Upper lobe of right lung (tissue), 1 donor: Measurements from ENCODE around the gene TMEM222. TPM values are rescaled to one million over a fixed set of nuclear protein-coding genes. Genes with fewer than 3 reads are reported as not detected.
A peak's percentile ranks its signal among the peaks of the same experiment; 100 is the strongest.
"Not testable (repeated sequence)": the region's sequence is repeated elsewhere in the genome, so short reads cannot be mapped to it uniquely, and the experiment has no call there.

Experiments used
- ATAC-seq: fragments of 200-7000 bp; cut with Tn5 transposase; one replicate; pipeline ENCODE4 v1.9.1; 2020; ENCODE audit warnings: mild to moderate bottlenecking, moderate library complexity
- DNase-seq: peaks from one replicate; pipeline ENCODE4 v3.0.0-alpha.2; 2020
- H3K27ac ChIP-seq: fragments of 200-600 bp; one replicate; pipeline ENCODE4 v1.8.0; 2022
- H3K27me3 ChIP-seq: fragments of 200-600 bp; one replicate; pipeline ENCODE4 v1.8.0; 2022; ENCODE audit warnings: mild to moderate bottlenecking
- H3K36me3 ChIP-seq: fragments of 200-600 bp; one replicate; pipeline ENCODE4 v1.8.0; 2022
- H3K4me1 ChIP-seq: fragments of 200-600 bp; one replicate; pipeline ENCODE4 v1.8.0; 2022
- H3K4me3 ChIP-seq: fragments of 200-600 bp; one replicate; pipeline ENCODE4 v1.8.0; 2022; ENCODE audit warnings: mild to moderate bottlenecking
- H3K9me3 ChIP-seq: fragments of 200-600 bp; one replicate; pipeline ENCODE4 v1.8.0; 2022
- intact Hi-C: fragments of 100-400 bp; cut with DNase I; formaldehyde crosslinking; loops from one replicate; pipeline ENCODE4 v1.11.0; 2022
- long read RNA-seq: library from polyadenylated mRNA; unstranded; transcript quantifications from one replicate; pipeline ENCODE4 v2.0.0, GENCODE V29; 2021
- total RNA-seq: library from RNA; stranded (reverse); fragmentation: NEBNext Ultra II Directional; extraction: Animal tissue kit (Norgen Biotek cat#: 25700); gene quantifications from one replicate; pipeline ENCODE4 v1.2.1, GENCODE V29; 2021
- TF ChIP-seq, protein P1 (sequence below): fragments of 200-600 bp; IDR thresholded peaks from one replicate; pipeline ENCODE4 v1.8.0; 2022; ENCODE audit warnings: antibody characterized with exemption
- donor health status: DM: no; HTN: yes; CAD: no; lungs with severe emphysema.

Gene TMEM222, protein sequence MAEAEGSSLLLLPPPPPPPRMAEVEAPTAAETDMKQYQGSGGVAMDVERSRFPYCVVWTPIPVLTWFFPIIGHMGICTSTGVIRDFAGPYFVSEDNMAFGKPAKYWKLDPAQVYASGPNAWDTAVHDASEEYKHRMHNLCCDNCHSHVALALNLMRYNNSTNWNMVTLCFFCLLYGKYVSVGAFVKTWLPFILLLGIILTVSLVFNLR
- total RNA-seq = 36.7 TPM
- long read RNA-seq, transcript TMEM222-211 (6 exons, 1,613 nt) = major isoform, 30 of 49 reads
- long read RNA-seq, partial matches to known transcripts = 3 of 49 reads
- long read RNA-seq, other reads (novel, unspliced or antisense) = 11 of 49 reads

DNA sequence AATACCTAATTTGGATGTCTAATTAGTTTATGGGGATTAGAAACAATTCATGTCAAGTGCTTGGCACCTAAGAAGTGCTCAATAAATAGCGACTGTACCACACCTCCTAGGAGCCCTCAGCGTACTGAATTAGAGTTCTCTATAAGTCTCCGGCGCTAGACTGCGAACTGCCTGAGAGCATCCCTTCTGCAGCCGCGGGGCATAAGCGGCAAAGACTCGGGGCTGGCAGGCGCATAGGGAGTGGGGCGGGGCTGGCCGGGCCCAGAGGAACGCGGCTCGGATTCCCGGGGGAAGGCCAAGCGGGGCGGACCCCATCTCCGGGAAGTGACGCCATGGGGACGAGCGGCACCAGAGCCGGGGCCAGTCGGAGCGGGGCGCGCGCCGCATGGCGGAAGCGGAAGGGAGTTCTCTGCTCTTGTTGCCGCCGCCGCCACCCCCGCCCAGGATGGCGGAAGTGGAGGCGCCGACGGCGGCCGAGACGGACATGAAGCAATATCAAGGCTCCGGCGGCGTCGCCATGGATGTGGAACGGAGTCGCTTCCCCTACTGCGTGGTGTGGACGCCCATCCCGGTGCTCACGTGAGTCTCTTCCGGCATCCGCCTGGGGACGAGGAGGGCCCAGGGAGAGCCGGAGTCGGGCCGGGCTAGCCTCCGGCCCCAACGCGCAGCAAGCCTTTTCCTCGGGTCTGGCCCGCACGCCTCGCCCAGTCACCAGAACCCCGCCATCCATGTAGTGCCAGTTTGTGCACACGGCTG, at the start of gene TMEM222:
TMEM222 (plus strand) TSS at position 351 of the 756 bp plus-strand sequence; CDS start at position 386, 35 bp downstream.
- intact Hi-C loops = no loop called here
- DNase-seq = peak; percentile 99
- peak within 1 kb of the TSS; percentile 96 for H3K4me3 ChIP-seq
- peaks cover 20% of the 10 kb centered on the region for H3K36me3 ChIP-seq
- TF ChIP-seq, protein P1, sequence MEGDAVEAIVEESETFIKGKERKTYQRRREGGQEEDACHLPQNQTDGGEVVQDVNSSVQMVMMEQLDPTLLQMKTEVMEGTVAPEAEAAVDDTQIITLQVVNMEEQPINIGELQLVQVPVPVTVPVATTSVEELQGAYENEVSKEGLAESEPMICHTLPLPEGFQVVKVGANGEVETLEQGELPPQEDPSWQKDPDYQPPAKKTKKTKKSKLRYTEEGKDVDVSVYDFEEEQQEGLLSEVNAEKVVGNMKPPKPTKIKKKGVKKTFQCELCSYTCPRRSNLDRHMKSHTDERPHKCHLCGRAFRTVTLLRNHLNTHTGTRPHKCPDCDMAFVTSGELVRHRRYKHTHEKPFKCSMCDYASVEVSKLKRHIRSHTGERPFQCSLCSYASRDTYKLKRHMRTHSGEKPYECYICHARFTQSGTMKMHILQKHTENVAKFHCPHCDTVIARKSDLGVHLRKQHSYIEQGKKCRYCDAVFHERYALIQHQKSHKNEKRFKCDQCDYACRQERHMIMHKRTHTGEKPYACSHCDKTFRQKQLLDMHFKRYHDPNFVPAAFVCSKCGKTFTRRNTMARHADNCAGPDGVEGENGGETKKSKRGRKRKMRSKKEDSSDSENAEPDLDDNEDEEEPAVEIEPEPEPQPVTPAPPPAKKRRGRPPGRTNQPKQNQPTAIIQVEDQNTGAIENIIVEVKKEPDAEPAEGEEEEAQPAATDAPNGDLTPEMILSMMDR = peak; percentile 40
- peaks cover 30% of the 10 kb centered on the region for H3K4me1 ChIP-seq
- H3K27ac ChIP-seq = peak within 1 kb of the TSS; percentile 95
- H3K9me3 ChIP-seq = no peaks in the 10 kb centered on the region
- ATAC-seq = peak; percentile 99
- no peaks in the 10 kb centered on the region for H3K27me3 ChIP-seq

DNA sequence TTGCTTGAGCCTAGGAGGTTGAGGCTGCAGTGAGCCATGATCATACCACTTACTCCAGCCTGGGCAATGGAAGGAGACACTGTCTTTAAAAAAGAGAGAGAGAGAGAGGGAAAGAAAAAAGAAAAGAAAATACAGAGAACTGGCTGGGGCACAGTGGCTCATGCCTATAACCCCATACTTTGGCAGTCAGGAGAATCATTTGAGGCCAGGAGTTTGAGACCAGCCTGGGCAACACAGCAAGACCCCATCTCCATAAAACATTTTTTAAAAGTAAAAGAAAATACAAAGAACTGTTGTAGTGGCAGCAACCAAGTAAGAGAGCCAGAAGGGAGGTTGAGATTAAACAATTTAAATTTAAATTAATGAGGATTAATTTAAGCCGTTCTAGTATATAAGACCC, 47.8 kb upstream of the TMEM222 start:
- ATAC-seq = no peak
- intact Hi-C loops = no loop called here
- Histone ChIP-seq H3K9me3 (no peaks in the 10 kb centered on the region), H3K4me3 (no peak overlapping the region), H3K27me3 (no peaks in the 10 kb centered on the region), H3K4me1 (no peaks in the 10 kb centered on the region), H3K36me3 (no peaks in the 10 kb centered on the region), H3K27ac (no peak overlapping the region)
- DNase-seq = no peak
- TF ChIP-seq, protein P1 = no peak

DNA sequence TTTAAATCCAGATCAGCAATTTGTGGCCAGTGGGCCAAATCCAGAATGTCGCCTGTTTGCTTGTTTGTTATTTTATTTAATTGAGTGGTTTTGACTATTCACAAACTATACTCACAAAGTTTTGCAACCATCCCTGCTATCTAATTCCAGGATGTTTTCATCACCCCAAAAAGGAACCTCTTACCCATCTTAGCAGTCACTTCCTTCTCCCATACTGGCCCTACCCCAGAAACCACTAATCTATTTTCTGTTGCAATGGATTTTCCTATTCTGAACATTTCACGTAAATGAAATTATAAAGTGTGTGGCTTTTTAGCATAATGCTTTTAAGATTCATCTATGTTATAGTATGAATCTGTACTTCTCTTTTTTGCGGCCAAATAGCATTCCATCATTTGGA, 46.3 kb upstream of the TMEM222 start:
- intact Hi-C loops = no loop called here
- Histone ChIP-seq H3K4me1 (no peaks in the 10 kb centered on the region), H3K27ac (no peak overlapping the region), H3K36me3 (no peaks in the 10 kb centered on the region), H3K9me3 (no peaks in the 10 kb centered on the region), H3K27me3 (no peaks in the 10 kb centered on the region), H3K4me3 (no peak overlapping the region)
- DNase-seq (no peak), ATAC-seq (peak; percentile 56)
- TF ChIP-seq, protein P1 = no peak

DNA sequence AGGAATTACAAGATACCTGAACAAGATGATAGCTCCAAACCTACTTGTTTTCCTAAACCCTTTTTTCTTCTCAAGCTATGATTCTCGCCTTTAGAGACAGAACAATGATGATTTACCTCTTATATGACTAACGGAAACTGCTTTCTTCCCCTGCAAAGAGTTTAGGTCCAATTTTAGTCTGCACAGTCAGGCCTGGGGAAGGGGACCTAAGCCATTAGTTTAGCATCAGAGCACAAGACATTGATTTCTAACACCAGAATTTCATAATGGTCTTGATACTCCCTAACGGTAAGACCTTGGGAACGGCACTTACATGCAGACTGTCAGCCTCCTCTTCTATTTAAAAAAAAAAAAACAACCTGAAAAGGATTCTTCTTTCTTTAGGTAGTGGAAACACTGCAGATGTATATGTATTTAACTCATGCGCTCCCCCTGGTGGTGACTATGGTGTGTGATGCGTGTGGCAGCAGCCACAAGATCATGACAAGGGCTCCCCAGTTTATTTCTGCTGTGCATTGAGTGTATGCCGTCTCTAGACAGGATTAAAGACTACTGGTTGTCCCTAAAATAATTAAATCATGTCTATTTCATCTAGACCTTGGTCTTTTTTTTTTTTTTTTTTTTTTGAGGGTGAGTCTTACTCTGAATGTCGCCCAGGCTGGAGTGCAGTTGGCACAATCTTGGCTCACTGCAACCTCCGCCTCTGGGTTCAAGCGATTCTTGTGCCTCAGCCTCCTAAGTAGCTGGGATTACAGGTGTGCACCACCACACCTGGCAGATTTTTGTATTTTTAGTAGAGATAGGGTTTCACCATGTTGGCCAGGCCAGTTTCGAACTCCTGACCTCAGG, 37.3 kb upstream of the TMEM222 start:
- ATAC-seq (peak; percentile 98), DNase-seq (peak; percentile 84)
- Histone ChIP-seq H3K9me3 (no peaks in the 10 kb centered on the region), H3K4me3 (no peak overlapping the region), H3K4me1 (no peaks in the 10 kb centered on the region), H3K36me3 (peaks cover 29% of the 10 kb centered on the region), H3K27me3 (no peaks in the 10 kb centered on the region), H3K27ac (no peak overlapping the region)
- TF ChIP-seq, protein P1 = peak; percentile 89
- intact Hi-C loops = loop anchor here (2.0 to 10.0 kb wide), 2 partner anchors 90 to 182 kb away; no protein-coding TSS in a partner anchor

DNA sequence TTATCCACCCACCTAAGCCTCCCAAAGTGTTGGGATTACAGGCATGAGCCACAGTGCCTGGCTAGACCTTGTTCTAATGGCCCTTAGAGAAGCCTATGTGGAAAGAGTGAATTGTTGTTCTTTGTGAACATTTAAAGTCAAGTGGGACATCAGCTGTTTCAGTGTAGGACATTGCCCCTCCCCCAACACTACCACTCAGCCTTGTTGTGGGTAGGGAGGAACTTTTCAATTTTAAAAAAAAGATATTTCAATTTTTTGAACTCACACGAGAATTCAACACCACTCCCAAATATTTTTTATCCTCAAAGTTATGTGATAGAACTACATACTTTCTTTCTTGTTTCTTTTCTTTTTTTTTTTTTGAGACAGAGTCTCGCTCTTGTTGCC, 36.7 kb upstream of the TMEM222 start:
- intact Hi-C loops = loop anchor here (2.0 to 10.0 kb wide), 2 partner anchors 90 to 182 kb away; no protein-coding TSS in a partner anchor

DNA sequence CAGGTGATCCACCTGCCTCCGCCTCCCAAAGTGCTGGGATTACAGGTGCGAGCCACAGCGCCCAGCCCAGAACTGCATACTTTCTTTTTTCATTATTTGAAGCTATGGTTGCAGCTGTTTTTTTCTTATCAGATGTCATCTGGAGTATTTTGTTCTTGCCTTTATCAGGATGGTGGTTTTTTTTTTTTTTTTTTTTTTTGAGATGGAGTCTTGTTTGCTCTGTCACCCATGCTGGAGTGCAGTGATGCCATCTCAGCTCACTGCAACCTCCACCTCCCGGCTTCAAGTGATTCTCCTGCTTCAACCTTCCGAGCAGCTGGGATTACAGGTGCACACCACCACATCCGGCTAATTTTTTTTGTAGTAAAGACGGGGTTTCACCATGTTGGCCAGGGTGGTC, 36.1 kb upstream of the TMEM222 start:
- not testable (repeated sequence) for H3K9me3 ChIP-seq, H3K4me1 ChIP-seq, H3K27me3 ChIP-seq, ATAC-seq, H3K4me3 ChIP-seq, H3K27ac ChIP-seq, DNase-seq
- H3K36me3 ChIP-seq = peaks cover 37% of the 10 kb centered on the region
- intact Hi-C loops = loop anchor here (2.0 to 10.0 kb wide), 2 partner anchors 91 to 183 kb away; no protein-coding TSS in a partner anchor

More for the DNA sequence above, 36.7 kb upstream of the TMEM222 start:
- no peak overlapping the region for H3K4me3 ChIP-seq
- TF ChIP-seq, protein P1 = no peak
- DNase-seq (no peak), ATAC-seq (no peak)
- no peaks in the 10 kb centered on the region for H3K27me3 ChIP-seq
- no peak overlapping the region for H3K27ac ChIP-seq
- H3K9me3 ChIP-seq = no peaks in the 10 kb centered on the region
- H3K4me1 ChIP-seq = no peaks in the 10 kb centered on the region
- H3K36me3 ChIP-seq = peaks cover 31% of the 10 kb centered on the region

DNA sequence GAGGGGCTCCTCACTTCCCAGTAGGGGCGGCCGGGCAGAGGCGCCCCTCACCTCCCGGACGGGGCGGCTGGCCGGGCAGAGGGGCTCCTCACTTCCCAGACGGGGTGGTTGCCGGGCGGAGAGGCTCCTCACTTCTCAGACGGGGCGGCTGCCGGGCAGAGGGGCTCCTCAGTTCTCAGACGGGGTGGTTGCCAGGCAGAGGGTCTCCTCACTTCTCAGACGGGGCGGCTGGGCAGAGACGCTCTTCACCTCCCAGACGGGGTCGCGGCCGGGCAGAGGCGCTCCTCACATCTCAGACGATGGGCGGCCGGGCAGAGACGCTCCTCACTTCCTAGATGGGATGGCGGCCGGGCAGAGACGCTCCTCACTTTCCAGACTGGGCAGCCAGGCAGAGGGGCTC, 32.8 kb upstream of the TMEM222 start:
- peaks cover 53% of the 10 kb centered on the region for H3K36me3 ChIP-seq
- H3K4me3 ChIP-seq, H3K9me3 ChIP-seq, ATAC-seq, H3K27ac ChIP-seq, H3K4me1 ChIP-seq, H3K27me3 ChIP-seq, DNase-seq: not testable (repeated sequence)
- intact Hi-C loops = loop anchor here (10.0 kb wide), 1 partner anchor 94 kb away; no protein-coding TSS in a partner anchor
